ENCODE results near the gene PINK1. TPM values are rescaled to one million over a fixed set of nuclear protein-coding genes. Genes with fewer than 3 reads are reported as not detected.
"Not testable (repeated sequence)": the region's sequence is repeated elsewhere in the genome, so short reads cannot be mapped to it uniquely, and the experiment has no call there.

PINK1 gene
- total RNA-seq, 2 experiments from 2014 or later = 6.6 TPM

DNA sequence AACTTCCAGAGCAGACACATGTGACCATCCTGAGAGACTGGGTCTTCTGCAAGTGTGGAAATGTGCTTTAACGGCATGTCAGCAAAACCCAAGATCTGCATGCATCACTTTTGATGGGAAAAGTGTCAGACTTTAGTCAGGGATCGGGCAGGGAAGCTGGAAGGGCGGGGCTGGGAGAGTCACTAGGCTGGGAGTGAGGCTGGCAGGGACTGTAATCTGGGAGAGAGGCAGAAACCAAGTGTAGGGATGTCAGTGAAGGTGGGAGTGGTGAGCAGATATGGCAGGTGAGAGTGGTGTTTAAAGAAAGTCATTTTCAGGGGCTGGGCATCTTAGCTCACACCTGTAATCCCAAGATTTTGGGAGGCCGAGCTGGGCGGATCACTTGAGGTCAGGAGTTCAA is 33.1 kb upstream of the PINK1 start:
- Mint-ChIP-seq H3K4me3 (no peak overlapping the region), H3K9me3 (no peaks in the 10 kb centered on the region), H3K27me3 (peaks cover 9% of the 10 kb centered on the region), H3K36me3 (ENCODE audit: low read depth) (no peaks in the 10 kb centered on the region), H3K27ac (no peak overlapping the region), H3K4me1 (no peaks in the 10 kb centered on the region)
- DNase-seq = no peak
- POLR2A ChIA-PET = no interaction called here
- CTCF ChIA-PET = interaction anchor here (1.4 kb wide), 1 partner anchor 36 kb away, joined by 3 read pairs; no protein-coding TSS in a partner anchor

DNA sequence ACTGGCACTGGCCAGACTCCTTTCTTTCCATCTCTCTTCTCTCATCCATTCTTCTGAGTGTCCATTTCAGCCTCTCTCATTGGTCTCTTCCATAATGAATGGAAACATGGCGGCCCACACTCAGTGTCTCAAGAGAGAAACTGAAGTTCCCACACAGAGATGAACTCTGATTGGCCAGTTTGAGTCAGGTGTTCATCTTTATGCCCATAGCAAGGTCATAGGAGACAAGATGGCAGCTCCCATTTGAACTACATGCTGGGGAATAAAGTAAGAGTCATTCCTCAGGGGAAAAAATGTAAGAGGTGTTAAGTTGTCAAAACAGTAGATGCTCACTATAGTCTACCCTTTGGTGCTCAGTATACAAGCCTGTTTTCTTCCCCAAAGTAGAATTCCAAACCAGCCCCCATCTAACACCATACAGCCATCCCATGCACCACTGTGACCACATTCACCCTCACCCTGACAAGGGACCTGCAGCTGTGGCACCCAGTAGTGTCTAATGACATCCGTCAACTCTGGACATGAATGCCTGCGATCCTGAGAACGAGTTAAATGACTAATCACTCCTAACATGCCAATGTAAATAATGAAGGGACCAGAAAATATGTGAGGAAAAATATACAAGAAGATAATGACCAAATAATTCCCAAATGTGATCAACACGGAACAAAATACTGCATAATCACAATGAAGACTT is 32.0 kb upstream of the PINK1 start:
- POLR2A ChIA-PET = no interaction called here
- H3K9me3 Mint-ChIP-seq = no peaks in the 10 kb centered on the region
- no peak for DNase-seq
- peaks cover 8% of the 10 kb centered on the region for H3K27me3 Mint-ChIP-seq
- no peak overlapping the region for H3K27ac Mint-ChIP-seq
- no peaks in the 10 kb centered on the region for H3K4me1 Mint-ChIP-seq
- H3K36me3 Mint-ChIP-seq (ENCODE audit: low read depth) = no peaks in the 10 kb centered on the region
- CTCF ChIA-PET = interaction anchor here (1.4 kb wide), 1 partner anchor 35 kb away, joined by 3 read pairs; no protein-coding TSS in a partner anchor
- H3K4me3 Mint-ChIP-seq = no peak overlapping the region

DNA sequence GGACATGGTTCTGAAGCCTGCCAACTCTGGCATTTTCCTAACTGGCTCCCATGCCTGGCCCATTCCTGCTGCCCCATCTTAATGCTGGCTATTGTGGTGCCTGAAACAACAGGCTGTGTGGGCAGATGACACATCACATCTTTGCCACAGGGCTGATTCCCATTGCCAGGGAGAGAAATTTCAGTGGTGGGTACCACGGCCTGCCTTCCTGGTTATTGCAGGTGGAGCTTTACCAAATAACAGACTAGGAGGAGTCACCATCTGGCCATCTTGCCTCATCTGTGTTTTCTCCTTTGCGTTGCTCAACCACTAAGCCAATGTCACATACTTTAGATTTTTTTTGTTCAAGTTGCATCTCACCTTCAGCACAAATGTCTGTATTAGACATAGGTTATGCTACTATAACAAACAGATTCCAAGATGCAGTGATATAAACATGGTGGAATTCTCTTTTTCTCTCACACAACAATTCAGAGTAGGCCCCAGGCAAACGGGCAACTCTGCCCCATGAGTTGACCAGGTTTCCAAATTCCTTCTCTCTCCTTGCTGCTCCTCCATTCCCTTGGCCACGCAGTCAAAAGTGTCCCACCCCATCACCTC is 30.3 kb upstream of the PINK1 start:
- Mint-ChIP-seq H3K4me1 (no peaks in the 10 kb centered on the region), H3K27me3 (peaks cover 13% of the 10 kb centered on the region), H3K27ac (no peak overlapping the region), H3K36me3 (ENCODE audit: low read depth) (no peaks in the 10 kb centered on the region), H3K4me3 (no peak overlapping the region), H3K9me3 (no peaks in the 10 kb centered on the region)
- no peak for DNase-seq
- ChIA-PET POLR2A (no interaction called here), CTCF (no interaction called here)

DNA sequence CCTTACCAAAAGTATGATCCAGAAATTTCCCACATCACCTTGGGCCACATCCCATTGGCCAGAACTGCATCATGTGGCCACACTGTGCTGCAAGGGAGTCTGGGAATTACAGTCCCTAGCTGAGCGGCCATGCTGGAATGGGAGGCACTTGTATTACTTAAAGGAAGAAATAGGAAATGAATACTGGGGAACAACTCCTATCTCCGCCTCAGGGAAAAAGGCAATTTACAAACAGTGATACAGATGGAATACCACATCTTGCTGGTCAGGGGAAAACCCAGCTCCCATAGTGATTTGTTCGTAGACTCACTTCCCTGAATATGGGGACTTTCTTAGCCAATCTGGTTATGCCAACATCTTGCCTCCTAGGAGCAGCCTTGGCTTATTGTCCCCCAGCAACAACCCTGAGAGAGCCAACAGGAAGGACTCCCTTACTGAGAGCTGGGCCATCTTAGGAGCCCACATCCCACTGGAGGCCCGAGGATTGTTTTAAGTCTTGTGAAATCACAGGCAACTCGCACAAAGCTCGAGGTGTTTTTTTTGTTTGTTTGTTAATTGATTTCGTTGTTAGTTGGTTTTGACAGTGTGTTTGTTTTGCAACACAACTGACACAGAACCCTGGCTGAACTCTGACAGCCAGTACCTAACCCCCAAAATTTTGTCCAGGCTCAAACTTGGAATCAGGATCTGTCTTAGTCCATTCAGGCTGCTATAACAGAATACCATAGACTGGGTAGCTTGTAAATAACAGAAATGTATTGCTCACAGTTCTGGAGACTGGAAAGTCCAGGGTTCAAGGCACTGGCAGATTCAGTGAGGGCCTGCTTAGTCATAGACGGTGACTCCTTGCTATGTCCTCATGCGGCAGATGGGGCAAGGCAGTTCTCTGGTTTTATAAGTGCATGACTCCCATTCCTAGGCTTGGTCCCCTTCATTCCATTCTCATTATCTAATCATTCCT is 29.5 kb upstream of the PINK1 start:
- H3K36me3 Mint-ChIP-seq (ENCODE audit: low read depth) = no peaks in the 10 kb centered on the region
- ChIA-PET POLR2A (no interaction called here), CTCF (no interaction called here)
- no peaks in the 10 kb centered on the region for H3K9me3 Mint-ChIP-seq
- DNase-seq = no peak
- H3K27ac Mint-ChIP-seq = no peak overlapping the region
- H3K4me3 Mint-ChIP-seq = no peak overlapping the region
- no peaks in the 10 kb centered on the region for H3K4me1 Mint-ChIP-seq
- peaks cover 13% of the 10 kb centered on the region for H3K27me3 Mint-ChIP-seq

DNA sequence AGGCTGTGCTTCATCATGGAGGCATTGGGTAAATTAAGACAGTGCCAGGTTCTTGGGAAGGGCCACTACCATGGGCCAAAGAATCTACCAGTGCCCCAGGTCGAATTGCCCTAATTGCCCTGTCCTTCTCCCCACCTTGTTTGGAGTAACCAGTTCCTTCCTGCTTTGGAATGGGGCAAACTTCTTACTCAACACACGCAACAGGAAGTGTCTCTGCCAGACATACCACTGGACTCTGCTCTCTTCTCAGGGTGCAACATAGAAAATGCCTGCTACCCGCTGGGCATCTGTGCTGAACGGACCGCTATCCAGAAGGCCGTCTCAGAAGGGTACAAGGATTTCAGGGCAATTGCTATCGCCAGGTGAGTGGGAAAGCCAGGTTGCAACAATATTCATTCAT is 28.6 kb upstream of the PINK1 start:
- H3K36me3 Mint-ChIP-seq (ENCODE audit: low read depth) = no peaks in the 10 kb centered on the region
- ChIA-PET CTCF (no interaction called here), POLR2A (no interaction called here)
- H3K27ac Mint-ChIP-seq = no peak overlapping the region
- no peak overlapping the region for H3K4me3 Mint-ChIP-seq
- H3K27me3 Mint-ChIP-seq = peaks cover 13% of the 10 kb centered on the region
- no peaks in the 10 kb centered on the region for H3K9me3 Mint-ChIP-seq
- no peak for DNase-seq
- no peaks in the 10 kb centered on the region for H3K4me1 Mint-ChIP-seq

DNA sequence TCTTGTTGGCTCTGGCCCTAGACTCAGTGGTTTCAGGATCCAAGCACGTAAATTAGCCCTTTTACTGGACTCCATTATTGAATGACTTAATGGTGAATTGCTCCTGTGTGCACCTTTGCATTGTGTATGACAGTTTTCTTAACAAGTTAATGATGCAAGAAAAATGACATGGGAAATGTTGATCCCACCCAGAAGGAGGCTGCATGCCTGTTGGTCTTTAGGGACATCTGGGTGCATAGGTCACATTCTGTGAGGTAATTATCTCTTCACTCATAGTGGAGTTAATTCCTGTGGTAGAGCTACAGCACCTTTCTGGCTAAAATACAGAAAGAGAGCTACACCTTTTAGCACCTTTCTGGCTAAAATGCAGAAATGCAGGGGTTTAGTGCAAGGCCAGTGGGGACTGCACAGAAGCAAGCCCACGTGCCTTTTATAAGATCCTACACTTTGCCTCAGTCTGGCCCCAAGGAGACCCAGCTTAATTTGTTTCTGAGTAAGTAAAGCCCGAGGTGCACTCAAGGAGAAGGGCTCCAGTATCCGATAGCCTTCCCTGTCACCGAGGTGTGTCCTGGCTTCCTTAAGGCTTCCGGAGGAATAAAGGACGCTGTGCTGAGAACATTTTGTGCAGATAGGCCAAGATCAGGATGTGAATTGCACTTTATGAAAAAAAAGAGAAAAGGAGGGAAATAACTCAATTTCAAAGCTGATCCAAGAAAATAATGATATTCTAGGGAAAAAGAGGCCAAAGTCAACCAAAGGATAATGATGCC is 26.3 kb upstream of the PINK1 start:
- H3K36me3 Mint-ChIP-seq (ENCODE audit: low read depth); H3K4me1 Mint-ChIP-seq; H3K27me3 Mint-ChIP-seq; H3K9me3 Mint-ChIP-seq; H3K4me3 Mint-ChIP-seq; H3K27ac Mint-ChIP-seq; DNase-seq: not testable (repeated sequence)
- ChIA-PET POLR2A (interaction anchor here (0.7 kb wide), 1 partner anchor 44 kb away, joined by 3 read pairs; no protein-coding TSS in a partner anchor), CTCF (interaction anchor here (0.6 kb wide), 1 partner anchor 625 kb away, joined by 3 read pairs; no protein-coding TSS in a partner anchor)

DNA sequence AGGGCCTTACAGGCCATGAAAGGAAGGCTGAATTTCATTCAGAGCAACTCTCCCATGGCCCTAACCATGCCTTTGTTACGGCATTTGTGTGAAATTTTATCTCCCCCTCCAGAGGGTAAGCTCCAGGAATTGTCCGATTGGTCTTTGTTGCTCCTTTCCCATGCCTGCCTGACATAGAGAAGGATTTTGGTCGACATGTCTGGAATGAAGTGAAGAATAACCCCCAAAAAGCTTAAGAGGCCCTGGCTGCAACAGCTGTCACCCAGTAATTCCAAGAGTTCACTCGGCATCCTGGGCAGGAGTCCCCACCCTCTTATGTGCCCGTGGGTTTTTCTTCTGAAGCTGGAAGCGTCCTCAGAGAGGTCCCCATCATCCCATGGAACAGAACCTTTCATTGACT is 23.7 kb upstream of the PINK1 start:
- POLR2A ChIA-PET = no interaction called here

DNA sequence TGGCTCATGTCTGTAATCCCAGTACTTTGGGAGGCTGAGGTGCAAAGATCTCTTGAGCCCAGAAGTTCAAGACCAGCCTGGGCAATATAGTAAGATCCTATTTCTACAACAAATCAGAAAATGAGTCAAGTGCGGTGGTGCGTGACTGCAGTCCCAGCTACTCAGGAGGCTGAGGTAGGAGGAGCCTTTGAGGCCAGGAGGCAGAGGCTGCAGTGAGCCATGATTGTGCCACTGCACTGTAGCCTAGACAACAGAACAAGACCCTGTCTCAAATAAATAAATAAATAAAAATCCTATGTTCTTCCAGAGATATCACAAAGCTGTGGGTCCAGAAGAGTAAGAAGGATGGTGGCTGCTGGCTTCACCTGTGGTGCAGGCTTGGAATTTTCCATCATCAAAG is 22.3 kb upstream of the PINK1 start:
- CTCF ChIA-PET = no interaction called here
- no peaks in the 10 kb centered on the region for H3K36me3 Mint-ChIP-seq (ENCODE audit: low read depth)
- POLR2A ChIA-PET = no interaction called here

More for the DNA sequence above, 23.7 kb upstream of the PINK1 start:
- H3K36me3 Mint-ChIP-seq (ENCODE audit: low read depth) = no peaks in the 10 kb centered on the region
- H3K9me3 Mint-ChIP-seq = no peaks in the 10 kb centered on the region
- peaks cover 11% of the 10 kb centered on the region for H3K27me3 Mint-ChIP-seq
- H3K4me3 Mint-ChIP-seq = no peak overlapping the region
- no peak for DNase-seq
- no peaks in the 10 kb centered on the region for H3K4me1 Mint-ChIP-seq
- CTCF ChIA-PET = no interaction called here
- H3K27ac Mint-ChIP-seq = no peak overlapping the region

DNA sequence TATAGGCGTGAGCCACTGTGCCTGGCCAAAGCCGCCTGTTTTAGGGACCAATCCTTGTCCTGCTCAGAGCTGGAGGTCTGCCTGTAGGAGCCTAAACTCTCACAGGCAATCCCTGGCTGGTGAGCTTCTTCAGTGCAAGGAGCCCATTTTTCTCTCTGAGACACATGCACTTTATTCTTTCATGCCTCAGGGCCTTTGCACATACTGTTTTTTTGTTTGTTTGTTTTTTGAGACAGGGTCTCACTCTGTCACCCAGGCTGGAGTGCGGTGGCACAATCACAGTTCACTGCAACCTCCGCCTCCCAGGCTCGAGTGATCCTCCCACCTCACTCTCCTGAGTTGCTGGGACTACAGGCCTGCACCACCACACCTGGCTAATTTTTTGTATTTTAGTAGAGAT is 21.6 kb upstream of the PINK1 start:
- no peaks in the 10 kb centered on the region for H3K9me3 Mint-ChIP-seq
- peaks cover 2% of the 10 kb centered on the region for H3K4me1 Mint-ChIP-seq
- no peaks in the 10 kb centered on the region for H3K36me3 Mint-ChIP-seq (ENCODE audit: low read depth)
- H3K27ac Mint-ChIP-seq = no peak overlapping the region
- H3K4me3 Mint-ChIP-seq = no peak overlapping the region
- H3K27me3 Mint-ChIP-seq = peaks cover 10% of the 10 kb centered on the region
- ChIA-PET POLR2A (no interaction called here), CTCF (no interaction called here)
- DNase-seq = no peak

More for the DNA sequence above, 22.3 kb upstream of the PINK1 start:
- no peak overlapping the region for H3K4me3 Mint-ChIP-seq
- H3K4me1 Mint-ChIP-seq = no peaks in the 10 kb centered on the region
- H3K27me3 Mint-ChIP-seq = peaks cover 7% of the 10 kb centered on the region
- no peaks in the 10 kb centered on the region for H3K9me3 Mint-ChIP-seq
- no peak for DNase-seq
- H3K27ac Mint-ChIP-seq = no peak overlapping the region

DNA sequence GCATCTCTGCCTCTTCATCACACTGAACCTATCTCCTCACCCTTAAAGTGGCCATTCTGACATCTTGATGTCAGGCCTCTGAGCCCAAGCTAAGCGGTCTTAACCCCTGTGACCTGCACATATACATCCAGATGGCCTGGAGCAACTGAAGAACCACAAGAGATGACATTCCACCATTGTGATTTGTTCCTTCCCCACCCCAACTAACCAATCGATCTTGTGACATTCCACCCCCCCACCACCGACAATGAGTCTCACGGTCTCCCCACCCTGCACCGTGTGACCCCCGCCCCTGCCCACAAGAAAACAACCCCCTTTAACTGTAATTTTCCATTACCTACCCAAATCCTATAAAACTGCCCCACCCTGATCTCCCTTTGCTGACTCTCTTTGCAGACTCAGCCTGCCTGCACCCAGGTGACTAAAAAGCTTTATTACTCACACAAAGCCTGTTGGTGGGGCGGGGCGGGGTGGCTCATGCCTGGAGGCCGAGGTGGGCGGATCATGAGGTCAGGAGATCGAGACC is 21.0 kb upstream of the PINK1 start:
- no peak overlapping the region for H3K4me3 Mint-ChIP-seq
- H3K4me1 Mint-ChIP-seq = peaks cover 2% of the 10 kb centered on the region
- H3K36me3 Mint-ChIP-seq (ENCODE audit: low read depth) = no peaks in the 10 kb centered on the region
- ChIA-PET CTCF (no interaction called here), POLR2A (no interaction called here)
- H3K27ac Mint-ChIP-seq = no peak overlapping the region
- no peaks in the 10 kb centered on the region for H3K9me3 Mint-ChIP-seq
- H3K27me3 Mint-ChIP-seq = peaks cover 6% of the 10 kb centered on the region
- no peak for DNase-seq

DNA sequence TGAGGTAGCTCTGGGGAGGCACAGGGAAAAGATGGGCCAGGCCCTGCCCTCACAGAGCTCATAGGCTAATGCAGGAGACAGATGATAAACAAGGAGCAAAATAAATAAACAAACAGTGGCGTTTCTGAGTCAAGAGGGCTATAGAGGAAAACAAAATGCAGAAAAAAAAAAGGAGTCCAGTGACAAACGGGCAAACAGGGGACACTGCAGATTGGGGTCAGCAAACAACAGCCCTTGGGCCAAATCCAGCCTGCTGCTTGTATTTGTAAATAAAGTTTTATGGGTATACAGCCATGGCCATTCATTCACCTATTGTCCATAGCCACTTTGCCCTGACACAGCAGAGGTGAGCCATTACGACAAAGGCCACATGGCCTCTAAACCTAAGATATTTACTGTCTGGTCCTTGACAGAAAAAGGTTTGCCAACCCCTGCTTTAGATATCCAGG is 19.1 kb upstream of the PINK1 start:
- H3K27me3 Mint-ChIP-seq = peaks cover 7% of the 10 kb centered on the region
- no peak overlapping the region for H3K27ac Mint-ChIP-seq
- DNase-seq = no peak
- no peak overlapping the region for H3K4me3 Mint-ChIP-seq
- no peaks in the 10 kb centered on the region for H3K36me3 Mint-ChIP-seq (ENCODE audit: low read depth)
- no peaks in the 10 kb centered on the region for H3K9me3 Mint-ChIP-seq
- H3K4me1 Mint-ChIP-seq = peaks cover 2% of the 10 kb centered on the region
- ChIA-PET POLR2A (no interaction called here), CTCF (no interaction called here)

DNA sequence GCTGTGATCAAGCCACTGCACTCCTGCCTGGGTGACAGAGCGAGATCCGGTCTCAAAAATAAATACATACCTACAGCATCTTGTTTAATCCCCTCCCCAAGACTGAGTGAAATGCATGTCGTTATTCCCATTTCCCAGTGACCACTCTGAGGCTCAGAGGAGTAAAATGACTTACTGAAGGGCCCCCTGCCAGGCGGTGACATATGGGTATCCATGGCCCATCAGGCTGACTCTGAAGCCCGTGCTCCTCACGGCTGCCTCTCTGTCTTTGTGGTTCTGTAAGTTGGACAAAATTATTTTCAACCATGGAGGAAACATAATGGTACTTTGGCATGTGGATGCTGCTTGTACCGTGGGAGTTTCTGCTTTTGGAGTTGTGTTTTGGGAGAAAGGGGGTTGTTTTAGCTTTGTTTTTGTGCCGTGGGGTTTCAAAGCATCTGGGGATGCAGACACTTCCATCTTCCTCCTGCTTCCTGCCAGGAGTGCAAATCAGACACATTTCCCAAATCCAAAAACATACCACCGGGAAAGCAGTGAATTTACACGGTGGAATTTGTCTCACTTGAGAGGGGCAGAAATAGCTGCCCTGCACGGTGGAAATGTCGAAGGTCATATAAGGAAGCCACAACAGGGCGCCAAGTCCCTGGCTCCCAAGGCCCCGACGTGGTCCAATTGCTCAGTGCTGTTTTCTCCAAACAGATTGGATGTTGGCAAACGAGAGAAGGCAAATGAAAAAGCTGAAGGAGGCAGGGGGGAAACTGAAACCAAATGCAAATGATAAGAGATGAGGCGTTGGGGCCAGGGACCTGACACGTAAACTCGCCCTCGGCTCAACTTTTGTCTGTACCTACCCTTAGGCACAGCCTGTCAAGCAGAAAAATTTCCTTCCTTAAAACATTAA is 17.1 kb upstream of the PINK1 start:
- Mint-ChIP-seq H3K36me3 (ENCODE audit: low read depth) (no peaks in the 10 kb centered on the region), H3K4me3 (no peak overlapping the region), H3K27me3 (peaks cover 7% of the 10 kb centered on the region), H3K4me1 (peaks cover 2% of the 10 kb centered on the region), H3K27ac (no peak overlapping the region), H3K9me3 (no peaks in the 10 kb centered on the region)
- CTCF ChIA-PET = interaction anchor here (0.6 to 0.7 kb wide), 2 partner anchors 41 to 66 kb away, joined by 3 read pairs; no protein-coding TSS in a partner anchor
- POLR2A ChIA-PET = no interaction called here
- DNase-seq = no peak
